HCT116 (cell line): Measurements from ENCODE around the gene TXLNB. TPM values are rescaled to one million over a fixed set of nuclear protein-coding genes. Genes with fewer than 3 reads are reported as not detected.
A peak's percentile ranks its signal among the peaks of the same experiment; 100 is the strongest.

Experiments
- ATAC-seq: fragments of 200-7000 bp; cut with Tn5 transposase; 2 replicates; pipeline ENCODE4 v1.9.1; 2020; ENCODE audit warnings: mild to moderate bottlenecking, moderate library complexity
- BruUV-seq: library from RNA; stranded (reverse); fragments of 400-500 nt; replicated peaks from 2 replicates; lab custom pipeline; 2021; lab: Mats Ljungman, UMichigan
- CTCF ChIA-PET: fragments of 300-600 bp; sonication (Branson Sonifier 250); formaldehyde crosslinking; loops from one replicate; lab custom pipeline; 2021; ENCODE audit warnings: antibody characterized with exemption; lab: Charles Lee
- POLR2A ChIA-PET: fragments of 300-600, 350-600 bp; sonication (Branson Sonifier 250); formaldehyde crosslinking; loops from one replicate; lab custom pipeline; 2021; ENCODE audit warnings: antibody characterized with exemption; lab: Charles Lee
- RAD21 ChIA-PET, 2 experiments: fragments of 300-600 bp; sonication (Branson Sonifier 250); formaldehyde crosslinking; loops; one replicate each; lab custom pipeline; 2023; ENCODE audit warnings: low total read pairs in 2 of 2; ENCODE audit not compliant: uncharacterized antibody in 2 of 2, unreplicated experiment in 2 of 2, low non-redundant PET in 1 of 2; lab: Charles Lee
- DNase-seq: peaks from one replicate; pipeline ENCODE4 v3.0.0-alpha.2; 2010; ENCODE audit warnings: low read depth, low spot score
- H2AFZ ChIP-seq: fragments of 200-600 bp; shearing (Covaris generic), sonication (generic); 2 replicates; pipeline ENCODE4 v1.6.1; 2017; ENCODE audit warnings: low read depth, mixed run types, mixed read lengths, antibody characterized with exemption, low read length; ENCODE audit not compliant: poor library complexity, severe bottlenecking
- H3K27ac ChIP-seq: 2 replicates; pipeline ENCODE4 v1.5.1; 2012; ENCODE audit warnings: low read depth, low read length
- H3K27me3 ChIP-seq: fragments of 200-600 bp; sonication (generic); 2 replicates; pipeline ENCODE4 v1.6.1; 2016; ENCODE audit warnings: mixed run types, low read length, mixed read lengths; ENCODE audit not compliant: insufficient read depth
- H3K36me3 ChIP-seq, 2 experiments: fragments of 200-500 bp in 1 of 2; fragments of 200-600 bp in 1 of 2; sonication (Bioruptor generic) in 1 of 2; sonication (generic) in 1 of 2; 2 replicates each; pipeline versions ENCODE4 v1.5.1 to v1.6.1; 2014 to 2016; ENCODE audit warnings: low read length in 2 of 2, inconsistent platforms in 1 of 2, mixed read lengths in 1 of 2, mixed run types in 1 of 2; ENCODE audit not compliant: insufficient read depth in 2 of 2, control insufficient read depth in 1 of 2
- H3K4me1 ChIP-seq, 2 experiments: fragments of 200-600 bp in 1 of 2; sonication (generic) in 1 of 2; 2 replicates each; pipeline versions ENCODE4 v1.5.1 to v1.6.1; 2012 to 2017; ENCODE audit warnings: low read length in 2 of 2, inconsistent platforms in 1 of 2, mild to moderate bottlenecking in 1 of 2, mixed read lengths in 1 of 2, mixed run types in 1 of 2, moderate library complexity in 1 of 2; ENCODE audit not compliant: insufficient read depth in 2 of 2, control insufficient read depth in 1 of 2
- H3K4me2 ChIP-seq: fragments of 200-600 bp; sonication (generic); 2 replicates; pipeline ENCODE4 v1.6.1; 2017; ENCODE audit warnings: mixed run types, low read length, mixed read lengths
- H3K4me3 ChIP-seq, 2 experiments: fragments of 200-600 bp in 1 of 2; sonication (generic) in 1 of 2; replicated peaks in 1 of 2; 2 replicates each; pipeline ENCODE4 v1.5.1; 2011 to 2016; ENCODE audit warnings: low read length in 2 of 2, control low read depth in 1 of 2, low read depth in 1 of 2, mild to moderate bottlenecking in 1 of 2, mixed read lengths in 1 of 2, mixed run types in 1 of 2
- H3K79me2 ChIP-seq: fragments of 200-600 bp; sonication (generic); 2 replicates; pipeline ENCODE4 v1.6.1; 2017; ENCODE audit warnings: mild to moderate bottlenecking, mixed run types, low read length, moderate library complexity, mixed read lengths; ENCODE audit not compliant: insufficient read depth
- H3K9ac ChIP-seq: fragments of 200-600 bp; sonication (generic); 2 replicates; pipeline ENCODE4 v1.6.1; 2016; ENCODE audit warnings: low read length, mixed read lengths
- H3K9me2 ChIP-seq: fragments of 200-600 bp; sonication (generic), shearing (Covaris generic); 2 replicates; pipeline ENCODE4 v1.6.1; 2017; ENCODE audit warnings: mixed run types, mild to moderate bottlenecking, moderate library complexity; ENCODE audit not compliant: insufficient read depth
- H3K9me3 ChIP-seq, 2 experiments: fragments of 200-500 bp in 1 of 2; fragments of 200-600 bp in 1 of 2; sonication (Bioruptor generic) in 1 of 2; sonication (generic) in 1 of 2; 2 replicates each; pipeline ENCODE4 v1.6.1; 2014 to 2017; ENCODE audit warnings: low read length in 2 of 2, mixed read lengths in 2 of 2, inconsistent platforms in 1 of 2, low read depth in 1 of 2, mild to moderate bottlenecking in 1 of 2, mixed run types in 1 of 2, moderate library complexity in 1 of 2; ENCODE audit not compliant: control insufficient read depth in 1 of 2, insufficient read depth in 1 of 2
- H4K20me1 ChIP-seq: fragments of 200-600 bp; sonication (generic), shearing (Covaris generic); 2 replicates; pipeline ENCODE4 v1.6.1; 2017; ENCODE audit warnings: mixed run types, mild to moderate bottlenecking, moderate library complexity; ENCODE audit not compliant: insufficient read depth
- ATF3 ChIP-seq: IDR thresholded peaks from 2 replicates; pipeline ENCODE4 v1.6.1; 2012
- CBX3 ChIP-seq: IDR thresholded peaks from 2 replicates; pipeline ENCODE4 v1.6.1; 2012; ENCODE audit warnings: low read depth
- EGR1 ChIP-seq: IDR thresholded peaks from 2 replicates; pipeline ENCODE4 v1.6.1; 2012; ENCODE audit warnings: low read depth
- ELF1 ChIP-seq: IDR thresholded peaks from 2 replicates; pipeline ENCODE4 v1.6.1; 2012; ENCODE audit warnings: low read depth, borderline replicate concordance
- FOSL1 ChIP-seq: IDR thresholded peaks from 2 replicates; pipeline ENCODE4 v1.6.1; 2012; ENCODE audit warnings: low read depth
- JUND ChIP-seq: IDR thresholded peaks from 2 replicates; pipeline ENCODE4 v1.6.1; 2012
- MAX ChIP-seq: IDR thresholded peaks from 2 replicates; pipeline ENCODE4 v1.6.1; 2012
- POLR2A ChIP-seq: IDR thresholded peaks from 2 replicates; pipeline ENCODE4 v1.7.0; 2011; ENCODE audit warnings: borderline replicate concordance; ENCODE audit not compliant: insufficient read depth, insufficient read length; ENCODE audit errors: extremely low read depth
- RAD21 ChIP-seq: IDR thresholded peaks from 2 replicates; pipeline ENCODE4 v1.6.1; 2012; ENCODE audit warnings: low read depth, mild to moderate bottlenecking
- SP1 ChIP-seq: IDR thresholded peaks from 2 replicates; pipeline ENCODE4 v1.6.1; 2012; ENCODE audit warnings: low read depth
- SRF ChIP-seq: IDR thresholded peaks from 2 replicates; pipeline ENCODE4 v1.6.1; 2012; ENCODE audit warnings: low read depth
- TCF7L2 ChIP-seq: IDR thresholded peaks from 2 replicates; pipeline ENCODE4 v1.7.0; 2011; ENCODE audit warnings: borderline replicate concordance, inconsistent platforms; ENCODE audit not compliant: insufficient read depth, insufficient read length; ENCODE audit errors: extremely low read depth
- YY1 ChIP-seq: IDR thresholded peaks from 2 replicates; pipeline ENCODE4 v1.6.1; 2011; ENCODE audit warnings: low read length, low read depth, moderate library complexity, mild to moderate bottlenecking; ENCODE audit not compliant: insufficient replicate concordance; ENCODE audit errors: extremely low read depth
- intact Hi-C: fragments of 100-400 bp; cut with micrococcal nuclease; formaldehyde crosslinking; loops from 2 replicates; pipeline ENCODE4 v1.10.0; 2022
- total RNA-seq: library from RNA; stranded (reverse); gene quantifications from one replicate; pipeline ENCODE4 v1.2.1, GENCODE V29; 2021; ENCODE audit not compliant: unreplicated experiment
- TF ChIP-seq, protein P1 (sequence below): IDR thresholded peaks from 2 replicates; pipeline ENCODE4 v1.6.1; 2012; ENCODE audit warnings: low read depth
- TF ChIP-seq, protein P2 (sequence below), 3 experiments: fragments of 200-600 bp in 1 of 3; sonication (generic) in 1 of 3; IDR thresholded peaks in 2 of 3; conservative IDR thresholded peaks in 1 of 3; 2 replicates each; pipeline ENCODE4 v1.5.1; 2012 to 2017; ENCODE audit warnings: low read depth in 2 of 3, low read length in 2 of 3, antibody characterized with exemption in 1 of 3, borderline replicate concordance in 1 of 3, control low read depth in 1 of 3, mild to moderate bottlenecking in 1 of 3, mixed read lengths in 1 of 3, mixed run types in 1 of 3, moderate library complexity in 1 of 3; ENCODE audit not compliant: insufficient read depth in 1 of 3
- TF ChIP-seq, protein P3 (sequence below): IDR thresholded peaks from 2 replicates; pipeline ENCODE4 v1.6.1; 2011; ENCODE audit warnings: mild to moderate bottlenecking, low read length, moderate library complexity; ENCODE audit not compliant: insufficient replicate concordance; ENCODE audit errors: extremely low read depth

Gene TXLNB
- total RNA-seq, 1 experiment from 2014 or later = 0.05 TPM

GRCh38 chr6:139231206-139231605, 60.6 kb downstream of the TXLNB start (continued):
- no peak for TF ChIP-seq ATF3
- TF ChIP-seq TCF7L2 = no peak

GRCh38 chr6:139230391-139230840, 61.4 kb downstream of the TXLNB start:
- ATAC-seq = no peak

More at GRCh38 chr6:139230391-139230840, 61.4 kb downstream of the TXLNB start:
- CTCF ChIA-PET = interaction anchor here (1.0 to 1.9 kb wide), 3 partner anchors 11 to 134 kb away, joined by 3 to 17 read pairs (median 13); no protein-coding TSS in a partner anchor
- Histone ChIP-seq H2AFZ (no peak overlapping the region), H3K9me2 (no peaks in the 10 kb centered on the region), H4K20me1 (no peaks in the 10 kb centered on the region), H3K9me3 (no peaks in the 10 kb centered on the region), H3K4me2 (no peak overlapping the region), H3K9ac (no peak overlapping the region), H3K4me3 (no peak overlapping the region), H3K27ac (no peak overlapping the region), H3K27me3 (no peaks in the 10 kb centered on the region), H3K36me3 (no peaks in the 10 kb centered on the region), H3K79me2 (no peaks in the 10 kb centered on the region), H3K4me1 (no peaks in the 10 kb centered on the region)
- RAD21 ChIA-PET = interaction anchor here (0.5 to 1.6 kb wide), 5 partner anchors 11 to 134 kb away, joined by 3 to 5 read pairs (median 5); no protein-coding TSS in a partner anchor
- DNase-seq = no peak
- intact Hi-C loops = no loop called here
- no TSS peak for BruUV-seq
- POLR2A ChIA-PET = interaction anchor here (0.6 kb wide), 1 partner anchor 17 kb away, joined by 3 read pairs; no protein-coding TSS in a partner anchor
- TF ChIP-seq TCF7L2 (no peak), RAD21 (peak; percentile 50; the same call in 1 of the 2 replicates), ELF1 (no peak), CBX3 (no peak), FOSL1 (no peak), SRF (no peak), JUND (no peak), POLR2A (no peak), YY1 (no peak), MAX (no peak), SP1 (no peak), EGR1 (no peak)
- TF ChIP-seq, protein P1, sequence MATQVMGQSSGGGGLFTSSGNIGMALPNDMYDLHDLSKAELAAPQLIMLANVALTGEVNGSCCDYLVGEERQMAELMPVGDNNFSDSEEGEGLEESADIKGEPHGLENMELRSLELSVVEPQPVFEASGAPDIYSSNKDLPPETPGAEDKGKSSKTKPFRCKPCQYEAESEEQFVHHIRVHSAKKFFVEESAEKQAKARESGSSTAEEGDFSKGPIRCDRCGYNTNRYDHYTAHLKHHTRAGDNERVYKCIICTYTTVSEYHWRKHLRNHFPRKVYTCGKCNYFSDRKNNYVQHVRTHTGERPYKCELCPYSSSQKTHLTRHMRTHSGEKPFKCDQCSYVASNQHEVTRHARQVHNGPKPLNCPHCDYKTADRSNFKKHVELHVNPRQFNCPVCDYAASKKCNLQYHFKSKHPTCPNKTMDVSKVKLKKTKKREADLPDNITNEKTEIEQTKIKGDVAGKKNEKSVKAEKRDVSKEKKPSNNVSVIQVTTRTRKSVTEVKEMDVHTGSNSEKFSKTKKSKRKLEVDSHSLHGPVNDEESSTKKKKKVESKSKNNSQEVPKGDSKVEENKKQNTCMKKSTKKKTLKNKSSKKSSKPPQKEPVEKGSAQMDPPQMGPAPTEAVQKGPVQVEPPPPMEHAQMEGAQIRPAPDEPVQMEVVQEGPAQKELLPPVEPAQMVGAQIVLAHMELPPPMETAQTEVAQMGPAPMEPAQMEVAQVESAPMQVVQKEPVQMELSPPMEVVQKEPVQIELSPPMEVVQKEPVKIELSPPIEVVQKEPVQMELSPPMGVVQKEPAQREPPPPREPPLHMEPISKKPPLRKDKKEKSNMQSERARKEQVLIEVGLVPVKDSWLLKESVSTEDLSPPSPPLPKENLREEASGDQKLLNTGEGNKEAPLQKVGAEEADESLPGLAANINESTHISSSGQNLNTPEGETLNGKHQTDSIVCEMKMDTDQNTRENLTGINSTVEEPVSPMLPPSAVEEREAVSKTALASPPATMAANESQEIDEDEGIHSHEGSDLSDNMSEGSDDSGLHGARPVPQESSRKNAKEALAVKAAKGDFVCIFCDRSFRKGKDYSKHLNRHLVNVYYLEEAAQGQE = no peak
- TF ChIP-seq, protein P2, sequence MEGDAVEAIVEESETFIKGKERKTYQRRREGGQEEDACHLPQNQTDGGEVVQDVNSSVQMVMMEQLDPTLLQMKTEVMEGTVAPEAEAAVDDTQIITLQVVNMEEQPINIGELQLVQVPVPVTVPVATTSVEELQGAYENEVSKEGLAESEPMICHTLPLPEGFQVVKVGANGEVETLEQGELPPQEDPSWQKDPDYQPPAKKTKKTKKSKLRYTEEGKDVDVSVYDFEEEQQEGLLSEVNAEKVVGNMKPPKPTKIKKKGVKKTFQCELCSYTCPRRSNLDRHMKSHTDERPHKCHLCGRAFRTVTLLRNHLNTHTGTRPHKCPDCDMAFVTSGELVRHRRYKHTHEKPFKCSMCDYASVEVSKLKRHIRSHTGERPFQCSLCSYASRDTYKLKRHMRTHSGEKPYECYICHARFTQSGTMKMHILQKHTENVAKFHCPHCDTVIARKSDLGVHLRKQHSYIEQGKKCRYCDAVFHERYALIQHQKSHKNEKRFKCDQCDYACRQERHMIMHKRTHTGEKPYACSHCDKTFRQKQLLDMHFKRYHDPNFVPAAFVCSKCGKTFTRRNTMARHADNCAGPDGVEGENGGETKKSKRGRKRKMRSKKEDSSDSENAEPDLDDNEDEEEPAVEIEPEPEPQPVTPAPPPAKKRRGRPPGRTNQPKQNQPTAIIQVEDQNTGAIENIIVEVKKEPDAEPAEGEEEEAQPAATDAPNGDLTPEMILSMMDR (IDR thresholded peaks at IDR 0.05 in 2 of 3, conservative IDR thresholded peaks at IDR 0.05 in 1 of 3; ENCODE audit: borderline replicate concordance in 1 of 3, insufficient read depth in 1 of 3, low read depth in 2 of 3, low read length in 2 of 3) = 0 out of 6 replicates have a peak, but pooled peaks of 1 of the 3 experiments have one; percentile 7
- TF ChIP-seq, protein P3, sequence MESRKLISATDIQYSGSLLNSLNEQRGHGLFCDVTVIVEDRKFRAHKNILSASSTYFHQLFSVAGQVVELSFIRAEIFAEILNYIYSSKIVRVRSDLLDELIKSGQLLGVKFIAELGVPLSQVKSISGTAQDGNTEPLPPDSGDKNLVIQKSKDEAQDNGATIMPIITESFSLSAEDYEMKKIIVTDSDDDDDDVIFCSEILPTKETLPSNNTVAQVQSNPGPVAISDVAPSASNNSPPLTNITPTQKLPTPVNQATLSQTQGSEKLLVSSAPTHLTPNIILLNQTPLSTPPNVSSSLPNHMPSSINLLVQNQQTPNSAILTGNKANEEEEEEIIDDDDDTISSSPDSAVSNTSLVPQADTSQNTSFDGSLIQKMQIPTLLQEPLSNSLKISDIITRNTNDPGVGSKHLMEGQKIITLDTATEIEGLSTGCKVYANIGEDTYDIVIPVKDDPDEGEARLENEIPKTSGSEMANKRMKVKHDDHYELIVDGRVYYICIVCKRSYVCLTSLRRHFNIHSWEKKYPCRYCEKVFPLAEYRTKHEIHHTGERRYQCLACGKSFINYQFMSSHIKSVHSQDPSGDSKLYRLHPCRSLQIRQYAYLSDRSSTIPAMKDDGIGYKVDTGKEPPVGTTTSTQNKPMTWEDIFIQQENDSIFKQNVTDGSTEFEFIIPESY = no peak
